ENCODE measurements around the gene SLC16A11. TPM values are rescaled to one million over a fixed set of nuclear protein-coding genes. Genes with fewer than 3 reads are reported as not detected.
"Not testable (repeated sequence)": the region's sequence is repeated elsewhere in the genome, so short reads cannot be mapped to it uniquely, and the experiment has no call there.

The SLC16A11 gene
- total and polyA plus RNA-seq, 3 experiments from 2014 or later: 1.3 to 1.8 (median 1.6) TPM

GRCh38 chr17:6998855-6999508 is 44.9 kb downstream of the SLC16A11 start:
- POLR2A ChIA-PET: no interaction called here
- H3K36me3 ChIP-seq (ENCODE audit: insufficient read depth, low read length): peaks cover 27% of the 10 kb centered on the region
- H3K9me3 Mint-ChIP-seq: no peaks in the 10 kb centered on the region
- H3K4me3 ChIP-seq (ENCODE audit: low read length): no peak overlapping the region
- H3K9me3 ChIP-seq (ENCODE audit: low read length): no peaks in the 10 kb centered on the region
- peaks cover 0 to 1% of the 10 kb centered on the region in 2 donors for H3K27me3 Mint-ChIP-seq
- H3K27me3 ChIP-seq (ENCODE audit: insufficient read depth, low read length, poor library complexity, severe bottlenecking): no peaks in the 10 kb centered on the region
- DNase-seq: no peak
- H3K27ac ChIP-seq (ENCODE audit: low read depth, low read length): peak overlapping the region; percentile 49
- H3K27ac Mint-ChIP-seq: peak overlapping the region in 2 of 8 donors; percentile 26 to 69
- peaks cover 6 to 13% (median 13%) of the 10 kb centered on the region in 3 donors for H3K4me1 Mint-ChIP-seq
- H3K4me1 ChIP-seq (ENCODE audit: insufficient read depth, low read length): no peaks in the 10 kb centered on the region
- H3K36me3 Mint-ChIP-seq: peaks cover 4 to 77% (median 28%) of the 10 kb centered on the region in 3 donors
- CTCF ChIA-PET: interaction anchor here (0.9 to 1.1 kb wide), 2 partner anchors 14 to 89 kb away, joined by 3 to 5 read pairs; no protein-coding TSS in a partner anchor
- H3K4me3 Mint-ChIP-seq: no peak overlapping the region

DNA sequence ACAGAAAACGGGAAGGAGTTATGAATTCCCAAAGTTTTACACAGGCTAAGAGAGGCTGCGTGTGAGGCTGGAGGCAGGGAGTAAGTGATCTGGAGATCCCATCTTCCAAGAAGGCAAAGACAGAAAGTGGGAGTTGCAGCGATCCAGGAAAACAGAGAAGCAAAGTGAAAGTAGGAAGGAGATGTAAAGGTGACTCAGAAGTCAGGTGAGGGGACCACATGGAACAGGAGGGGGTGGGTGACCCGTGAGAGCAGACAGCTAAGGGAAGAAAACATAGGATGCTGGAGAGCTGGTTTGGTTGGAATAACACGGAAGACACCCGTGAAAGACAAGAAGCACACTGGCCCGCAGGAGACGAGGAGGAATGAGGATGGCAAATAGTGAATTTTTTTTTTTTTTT is 46.7 kb downstream of the SLC16A11 start:
- H3K36me3 ChIP-seq (ENCODE audit: insufficient read depth, low read length): peaks cover 19% of the 10 kb centered on the region
- CTCF ChIA-PET: no interaction called here

GRCh38 chr17:6996256-6997011 is 47.5 kb downstream of the SLC16A11 start:
- Histone ChIP-seq H3K36me3 (ENCODE audit: insufficient read depth, low read length) (peaks cover 12% of the 10 kb centered on the region), H3K27ac (ENCODE audit: low read depth, low read length) (no peak overlapping the region), H3K4me1 (ENCODE audit: insufficient read depth, low read length) (no peaks in the 10 kb centered on the region), H3K4me3 (ENCODE audit: low read length) (no peak overlapping the region), H3K9me3 (ENCODE audit: low read length) (no peaks in the 10 kb centered on the region), H3K27me3 (ENCODE audit: insufficient read depth, low read length, poor library complexity, severe bottlenecking) (no peaks in the 10 kb centered on the region)
- no peaks in the 10 kb centered on the region for H3K9me3 Mint-ChIP-seq
- H3K4me1 Mint-ChIP-seq: peaks cover 0 to 9% (median 0%) of the 10 kb centered on the region in 3 donors
- no peak overlapping the region for H3K27ac Mint-ChIP-seq
- H3K36me3 Mint-ChIP-seq: peaks cover 0 to 57% (median 18%) of the 10 kb centered on the region in 3 donors
- POLR2A ChIA-PET: no interaction called here
- DNase-seq: no peak
- H3K27me3 Mint-ChIP-seq: peaks cover 0 to 1% of the 10 kb centered on the region in 2 donors
- no peak overlapping the region for H3K4me3 Mint-ChIP-seq
- CTCF ChIA-PET: interaction anchor here (1.0 to 1.1 kb wide), 2 partner anchors 8 to 89 kb away, joined by 3 to 4 read pairs; no protein-coding TSS in a partner anchor

More for the DNA sequence above, 46.7 kb downstream of the SLC16A11 start:
- peak overlapping the region in 2 of 8 donors; percentile 5 to 25 for H3K27ac Mint-ChIP-seq
- Histone ChIP-seq H3K9me3 (ENCODE audit: low read length) (no peaks in the 10 kb centered on the region), H3K27ac (ENCODE audit: low read depth, low read length) (no peak overlapping the region), H3K27me3 (ENCODE audit: insufficient read depth, low read length, poor library complexity, severe bottlenecking) (no peaks in the 10 kb centered on the region), H3K4me1 (ENCODE audit: insufficient read depth, low read length) (no peaks in the 10 kb centered on the region), H3K4me3 (ENCODE audit: low read length) (no peak overlapping the region)
- H3K4me3 Mint-ChIP-seq: no peak overlapping the region
- H3K4me1 Mint-ChIP-seq: peaks cover 0 to 12% (median 3%) of the 10 kb centered on the region in 3 donors
- H3K27me3 Mint-ChIP-seq: peaks cover 0 to 1% of the 10 kb centered on the region in 2 donors
- no peaks in the 10 kb centered on the region for H3K9me3 Mint-ChIP-seq
- peaks cover 3 to 64% (median 24%) of the 10 kb centered on the region in 3 donors for H3K36me3 Mint-ChIP-seq
- POLR2A ChIA-PET: no interaction called here
- DNase-seq: no peak

DNA sequence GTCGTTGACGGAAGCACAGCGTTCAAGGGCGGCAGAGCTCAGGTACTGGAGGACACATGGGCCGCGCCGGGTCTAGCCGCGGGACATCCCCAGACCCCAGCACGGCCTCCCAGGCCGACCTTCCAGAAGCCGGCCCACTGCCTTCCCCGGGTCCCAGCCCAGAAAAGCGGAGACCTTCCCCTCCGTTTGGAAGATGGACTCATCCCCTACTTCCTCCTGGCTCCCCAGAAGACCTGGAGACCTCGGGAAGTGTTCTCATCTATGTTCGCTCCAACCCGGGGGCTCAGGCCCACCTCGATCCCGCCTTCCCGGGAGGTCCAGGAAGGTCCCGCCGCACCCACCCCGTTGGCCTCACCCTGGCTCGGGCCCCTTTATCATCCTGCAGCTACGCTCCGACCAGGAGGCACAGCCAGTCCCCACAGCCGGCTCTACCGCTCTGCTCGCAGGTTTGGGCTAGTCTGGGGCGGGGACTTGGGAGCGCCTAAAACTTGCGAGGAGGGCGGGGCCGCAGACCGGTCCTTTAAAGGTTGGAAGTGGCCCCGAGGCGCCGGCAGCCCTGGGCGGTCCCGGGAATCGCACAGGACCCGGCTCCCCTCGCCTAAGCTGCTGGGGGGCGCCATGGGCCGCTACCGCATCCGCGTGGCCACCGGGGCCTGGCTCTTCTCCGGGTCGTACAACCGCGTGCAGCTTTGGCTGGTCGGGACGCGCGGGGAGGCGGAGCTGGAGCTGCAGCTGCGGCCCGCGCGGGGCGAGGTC is 48.2 kb downstream of the SLC16A11 start, which contains the start of gene ALOX12:
Gene ALOX12, plus strand, starts transcription at position 550 of the 756 bp plus-strand sequence. Its CDS starts 69 bp downstream, at position 619.
- POLR2A ChIA-PET: interaction anchor here (0.6 kb wide), 1 partner anchor 114 kb away, joined by 3 read pairs; no protein-coding TSS in a partner anchor
- H3K4me3 ChIP-seq (ENCODE audit: low read length): no peak within 1 kb of the TSS
- CTCF ChIA-PET: interaction anchor here (1.0 to 1.1 kb wide), 3 partner anchors 8 to 88 kb away, joined by 3 to 6 read pairs (median 4); no protein-coding TSS in a partner anchor
- Mint-ChIP-seq H3K4me3 (no peak within 1 kb of the TSS), H3K4me1 (peaks cover 0 to 8% (median 0%) of the 10 kb centered on the region in 3 donors), H3K27me3 (no peaks in the 10 kb centered on the region), H3K27ac (peak within 1 kb of the TSS in 2 of 8 donors; percentile 17 to 45), H3K9me3 (no peaks in the 10 kb centered on the region), H3K36me3 (peaks cover 0 to 49% (median 14%) of the 10 kb centered on the region in 3 donors)
- no peak within 1 kb of the TSS for H3K27ac ChIP-seq (ENCODE audit: low read depth, low read length)
- peaks cover 10% of the 10 kb centered on the region for H3K36me3 ChIP-seq (ENCODE audit: insufficient read depth, low read length)
- no peaks in the 10 kb centered on the region for H3K27me3 ChIP-seq (ENCODE audit: insufficient read depth, low read length, poor library complexity, severe bottlenecking)
- no peaks in the 10 kb centered on the region for H3K9me3 ChIP-seq (ENCODE audit: low read length)
- no peak for DNase-seq
- H3K4me1 ChIP-seq (ENCODE audit: insufficient read depth, low read length): no peaks in the 10 kb centered on the region

GRCh38 chr17:6994666-6995256 is 49.1 kb downstream of the SLC16A11 start:
- peak overlapping the region in 2 of 8 donors; percentile 17 to 45 for H3K27ac Mint-ChIP-seq
- no peaks in the 10 kb centered on the region for H3K9me3 Mint-ChIP-seq
- Histone ChIP-seq H3K27ac (ENCODE audit: low read depth, low read length) (peak overlapping the region; percentile 74), H3K36me3 (ENCODE audit: insufficient read depth, low read length) (peaks cover 5% of the 10 kb centered on the region), H3K4me1 (ENCODE audit: insufficient read depth, low read length) (no peaks in the 10 kb centered on the region), H3K9me3 (ENCODE audit: low read length) (no peaks in the 10 kb centered on the region), H3K27me3 (ENCODE audit: insufficient read depth, low read length, poor library complexity, severe bottlenecking) (no peaks in the 10 kb centered on the region), H3K4me3 (ENCODE audit: low read length) (no peak overlapping the region)
- H3K36me3 Mint-ChIP-seq: peaks cover 0 to 41% (median 12%) of the 10 kb centered on the region in 3 donors
- ChIA-PET POLR2A (no interaction called here), CTCF (interaction anchor here (1.0 to 1.4 kb wide), 3 partner anchors 9 to 80 kb away, joined by 4 to 6 read pairs (median 4); no protein-coding TSS in a partner anchor)
- H3K27me3 Mint-ChIP-seq: no peaks in the 10 kb centered on the region
- H3K4me3 Mint-ChIP-seq: no peak overlapping the region
- H3K4me1 Mint-ChIP-seq: peaks cover 0 to 8% (median 0%) of the 10 kb centered on the region in 3 donors
- DNase-seq: no peak

DNA sequence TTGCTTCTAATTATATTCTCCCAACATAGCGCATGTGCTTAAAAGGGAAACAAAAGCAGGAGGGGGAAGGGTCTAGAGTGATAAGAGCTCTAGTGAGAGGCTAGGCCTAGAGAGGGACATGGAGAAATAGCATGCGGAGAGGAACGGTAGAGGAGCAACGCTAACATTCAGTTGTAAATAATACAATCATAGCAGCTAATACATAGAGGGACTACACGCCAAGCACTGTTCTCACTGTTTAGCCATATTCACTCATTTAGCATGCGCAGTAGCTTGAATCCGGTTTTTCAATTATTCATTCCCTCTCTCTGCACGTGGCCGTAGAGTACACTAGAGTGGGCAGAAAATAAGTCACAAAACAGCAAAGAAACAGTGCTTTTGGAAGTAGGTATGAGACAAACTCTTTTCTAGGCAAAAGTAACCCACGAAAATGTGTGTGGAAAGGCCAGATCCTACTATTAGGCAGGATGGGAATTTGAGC is 49.7 kb downstream of the SLC16A11 start:
- CTCF ChIA-PET: interaction anchor here (1.2 to 1.4 kb wide), 2 partner anchors 10 to 80 kb away, joined by 4 read pairs; no protein-coding TSS in a partner anchor
- Histone ChIP-seq H3K4me3 (ENCODE audit: low read length) (no peak overlapping the region), H3K9me3 (ENCODE audit: low read length) (no peaks in the 10 kb centered on the region), H3K27me3 (ENCODE audit: insufficient read depth, low read length, poor library complexity, severe bottlenecking) (no peaks in the 10 kb centered on the region), H3K27ac (ENCODE audit: low read depth, low read length) (peak overlapping the region; percentile 74), H3K4me1 (ENCODE audit: insufficient read depth, low read length) (no peaks in the 10 kb centered on the region), H3K36me3 (ENCODE audit: insufficient read depth, low read length) (no peaks in the 10 kb centered on the region)
- H3K27me3 Mint-ChIP-seq: no peaks in the 10 kb centered on the region
- POLR2A ChIA-PET: no interaction called here
- no peak for DNase-seq
- peaks cover 0 to 6% (median 0%) of the 10 kb centered on the region in 3 donors for H3K4me1 Mint-ChIP-seq
- H3K36me3 Mint-ChIP-seq: peaks cover 0 to 35% (median 9%) of the 10 kb centered on the region in 3 donors
- peak overlapping the region in 2 of 8 donors; percentile 2 to 64 for H3K27ac Mint-ChIP-seq
- no peak overlapping the region for H3K4me3 Mint-ChIP-seq
- no peaks in the 10 kb centered on the region for H3K9me3 Mint-ChIP-seq

GRCh38 chr17:6993613-6994056 is 50.3 kb downstream of the SLC16A11 start:
- H3K9me3 Mint-ChIP-seq; H3K9me3 ChIP-seq (ENCODE audit: low read length); H3K4me1 ChIP-seq (ENCODE audit: insufficient read depth, low read length); H3K4me1 Mint-ChIP-seq; H3K4me3 Mint-ChIP-seq; H3K27me3 Mint-ChIP-seq; POLR2A ChIA-PET; H3K27me3 ChIP-seq (ENCODE audit: insufficient read depth, low read length, poor library complexity, severe bottlenecking); H3K36me3 ChIP-seq (ENCODE audit: insufficient read depth, low read length); H3K4me3 ChIP-seq (ENCODE audit: low read length); DNase-seq: not testable (repeated sequence)
- peak overlapping the region; percentile 74 for H3K27ac ChIP-seq (ENCODE audit: low read depth, low read length)
- peaks cover 0 to 30% (median 9%) of the 10 kb centered on the region in 3 donors for H3K36me3 Mint-ChIP-seq
- CTCF ChIA-PET: interaction anchor here (1.2 to 1.4 kb wide), 2 partner anchors 11 to 79 kb away, joined by 4 read pairs; no protein-coding TSS in a partner anchor
- H3K27ac Mint-ChIP-seq: peak overlapping the region in 4 of 8 donors; percentile 2 to 80 (median 59)
